C4-2B (cell line): ENCODE measurements around the gene RAB14.

Source experiments
- ZFX ChIP-seq: fragments of 450-650 bp; IDR thresholded peaks from 2 replicates; pipeline ENCODE4 v1.6.1; 2017
- TF ChIP-seq, protein P1 (sequence below): fragments of 450-650 bp; conservative IDR thresholded peaks from 2 replicates; pipeline ENCODE4 v1.5.1; 2017; ENCODE audit warnings: mild to moderate bottlenecking

DNA sequence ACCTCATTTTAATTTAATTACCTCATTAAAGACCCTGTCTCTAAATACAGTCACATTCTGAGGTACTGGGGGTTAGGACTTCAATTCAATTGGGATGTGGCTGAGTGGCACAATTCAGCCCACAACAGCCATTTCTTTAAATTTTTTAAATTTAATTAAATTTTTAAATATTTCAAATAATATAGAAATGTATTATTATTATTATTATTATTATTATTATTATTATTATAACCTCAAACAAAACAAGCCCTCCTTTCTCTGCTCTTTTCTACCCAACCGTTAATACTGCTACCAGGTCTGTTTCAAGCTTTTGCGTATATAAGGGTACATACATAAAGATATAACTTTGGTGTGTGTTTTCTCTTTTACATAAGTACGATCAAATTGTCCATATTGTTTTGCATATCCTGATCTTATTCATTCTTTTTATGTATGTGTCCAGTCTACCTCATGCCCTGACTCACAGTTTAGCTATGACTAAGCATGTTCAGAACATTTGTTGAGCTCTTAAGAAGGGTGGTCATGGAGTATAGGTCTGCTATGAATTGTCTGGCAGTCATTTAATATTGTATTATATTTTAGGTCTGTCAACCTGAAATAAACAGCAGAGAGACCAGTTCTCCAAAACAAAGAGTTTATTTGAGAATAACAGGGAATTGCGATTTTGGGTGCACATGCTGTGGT is 16.1 kb upstream of the RAB14 start:
- TF ChIP-seq, protein P1, sequence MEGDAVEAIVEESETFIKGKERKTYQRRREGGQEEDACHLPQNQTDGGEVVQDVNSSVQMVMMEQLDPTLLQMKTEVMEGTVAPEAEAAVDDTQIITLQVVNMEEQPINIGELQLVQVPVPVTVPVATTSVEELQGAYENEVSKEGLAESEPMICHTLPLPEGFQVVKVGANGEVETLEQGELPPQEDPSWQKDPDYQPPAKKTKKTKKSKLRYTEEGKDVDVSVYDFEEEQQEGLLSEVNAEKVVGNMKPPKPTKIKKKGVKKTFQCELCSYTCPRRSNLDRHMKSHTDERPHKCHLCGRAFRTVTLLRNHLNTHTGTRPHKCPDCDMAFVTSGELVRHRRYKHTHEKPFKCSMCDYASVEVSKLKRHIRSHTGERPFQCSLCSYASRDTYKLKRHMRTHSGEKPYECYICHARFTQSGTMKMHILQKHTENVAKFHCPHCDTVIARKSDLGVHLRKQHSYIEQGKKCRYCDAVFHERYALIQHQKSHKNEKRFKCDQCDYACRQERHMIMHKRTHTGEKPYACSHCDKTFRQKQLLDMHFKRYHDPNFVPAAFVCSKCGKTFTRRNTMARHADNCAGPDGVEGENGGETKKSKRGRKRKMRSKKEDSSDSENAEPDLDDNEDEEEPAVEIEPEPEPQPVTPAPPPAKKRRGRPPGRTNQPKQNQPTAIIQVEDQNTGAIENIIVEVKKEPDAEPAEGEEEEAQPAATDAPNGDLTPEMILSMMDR = no peak
- no peak for TF ChIP-seq ZFX
